GM18499 (cell line): ENCODE data around the gene ADISSP.

ENCODE experiments used
- ATAC-seq: cut with Tn5 transposase; IDR thresholded peaks from one replicate; pipeline ENCODE4 v1.9.1; 2021; ENCODE audit warnings: moderate number of reproducible peaks; ENCODE audit not compliant: insufficient read depth, unreplicated experiment

The ADISSP gene

GRCh38 chr20:3723284-3723683, 44.3 kb downstream of the ADISSP start:
- no peak for ATAC-seq

GRCh38 chr20:3721912-3722311, 45.6 kb downstream of the ADISSP start:
- no peak for ATAC-seq

- no peak for ATAC-seq
Observed at GRCh38 chr20:3720626-3721025, 46.9 kb downstream of the ADISSP start.

- ATAC-seq: no peak
Observed at GRCh38 chr20:3720068-3720467, 47.5 kb downstream of the ADISSP start.

DNA sequence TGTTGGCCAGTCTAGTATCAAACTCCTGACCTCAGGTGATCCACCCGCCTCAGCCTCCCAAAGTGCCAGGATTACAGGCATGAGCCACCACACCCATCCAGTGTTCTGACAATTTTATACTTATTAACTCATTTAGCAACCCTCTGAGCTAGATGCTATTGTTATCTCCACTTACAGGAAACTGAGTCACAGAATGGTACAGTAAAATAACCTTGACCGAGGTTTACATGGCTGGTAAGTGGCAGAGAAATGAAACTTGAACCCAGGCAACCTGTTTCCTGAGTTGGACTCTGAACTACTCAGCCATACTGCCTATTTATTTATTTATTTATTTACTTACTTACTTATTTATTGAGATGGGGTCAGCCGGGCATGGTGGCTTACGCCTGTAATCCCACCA, 48.5 kb downstream of the ADISSP start:
- no peak for ATAC-seq

DNA sequence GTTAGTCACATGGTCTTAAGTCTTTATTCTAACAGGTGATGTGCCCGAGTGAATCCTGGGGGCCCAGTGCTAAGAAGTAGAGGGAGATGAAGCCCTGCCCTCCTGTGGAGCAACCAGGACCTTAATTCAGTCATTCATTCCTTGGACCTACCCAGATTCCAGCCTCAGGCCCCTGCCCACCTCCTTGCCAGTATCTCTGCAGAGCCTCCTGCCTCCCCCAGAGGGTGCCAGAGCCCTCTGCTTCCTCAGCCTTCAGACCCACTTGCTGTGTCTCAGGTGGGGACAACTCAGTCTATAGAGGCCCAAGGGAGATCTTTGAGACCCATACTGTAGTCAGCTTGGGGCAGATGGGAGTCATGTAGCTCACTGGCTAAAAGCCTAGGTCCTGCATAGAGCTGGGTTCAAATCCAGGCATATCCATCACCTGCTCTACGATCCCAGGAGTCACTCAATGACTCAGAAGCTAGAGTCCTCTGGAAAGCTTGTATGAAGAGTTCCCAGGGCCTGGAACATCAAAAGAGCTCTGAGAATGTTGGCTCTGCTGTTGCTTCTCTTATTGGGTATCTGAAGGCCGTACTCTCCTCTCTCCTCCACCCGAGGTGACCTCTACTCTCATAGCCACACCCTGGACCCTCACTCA, 51.2 kb downstream of the ADISSP start:
- ATAC-seq: no peak

GRCh38 chr20:3714092-3714491, 53.5 kb downstream of the ADISSP start:
- ATAC-seq: no peak

- ATAC-seq: no peak
Observed at GRCh38 chr20:3712279-3712873, 55.2 kb downstream of the ADISSP start, which contains the start of gene SIGLEC1. Gene SIGLEC1, minus strand, starts transcription at chr20:3712600. Its CDS starts 5,472 bp downstream, at chr20:3707128.

GRCh38 chr20:3711484-3711941, 56.0 kb downstream of the ADISSP start:
- ATAC-seq: no peak

- ATAC-seq: no peak
Observed at GRCh38 chr20:3710703-3711483, 56.7 kb downstream of the ADISSP start.

- no peak for ATAC-seq
Observed at GRCh38 chr20:3710011-3710466, 57.5 kb downstream of the ADISSP start.

DNA sequence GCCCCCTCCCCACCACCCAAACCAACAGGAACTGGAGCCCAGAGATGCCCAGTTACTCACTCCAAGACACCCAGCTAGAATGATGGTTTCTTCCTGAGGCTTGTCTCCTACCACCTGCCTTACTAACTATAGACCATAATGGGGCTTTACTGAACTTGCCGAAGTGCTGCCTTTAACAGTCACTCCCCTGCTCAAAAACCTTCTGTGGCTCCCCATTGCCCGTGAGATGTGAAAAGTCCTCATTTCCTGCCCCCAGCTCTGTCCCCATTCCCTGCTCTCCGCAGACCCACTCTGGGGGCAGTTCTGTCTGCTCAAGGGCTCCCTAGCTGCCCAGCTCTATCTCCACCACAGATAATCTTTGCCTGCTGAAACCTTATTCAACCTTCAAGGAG, 60.0 kb downstream of the ADISSP start:
- no peak for ATAC-seq

DNA sequence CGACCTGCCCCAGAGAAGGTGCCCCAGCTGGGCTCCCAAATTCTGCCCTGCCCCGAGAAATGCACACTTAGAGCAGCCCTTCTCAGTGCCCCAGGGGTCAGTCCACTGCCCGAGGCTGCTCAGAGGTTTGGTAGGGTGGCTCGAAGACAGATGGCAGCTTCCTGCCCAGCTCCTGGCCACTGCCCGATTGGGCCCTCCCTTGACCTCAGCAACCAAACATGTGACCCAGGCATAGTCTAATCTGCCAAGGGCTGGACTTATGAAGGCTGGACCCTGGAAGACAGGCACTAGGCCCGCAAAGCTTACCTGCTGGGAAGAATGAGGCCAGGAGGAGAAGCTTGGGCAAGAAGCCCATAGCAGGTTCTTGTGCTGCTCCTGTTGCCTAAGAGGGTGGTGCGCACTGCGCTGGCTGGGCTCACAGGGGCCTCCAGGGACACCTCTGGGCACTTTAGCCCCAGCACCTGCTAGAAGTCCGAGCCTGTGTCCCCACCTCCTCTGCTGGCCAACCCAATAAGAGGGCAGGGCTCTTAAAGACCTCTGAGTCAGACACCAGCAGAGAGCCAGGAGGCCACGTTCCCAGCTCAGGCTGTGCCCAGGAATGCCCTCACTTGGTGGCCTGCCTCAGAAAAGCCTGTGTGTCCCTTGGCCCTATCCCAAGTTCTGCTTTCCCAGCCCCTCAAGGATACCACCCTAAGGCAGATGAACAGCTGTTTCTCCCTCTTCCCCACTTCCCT, 60.6 kb downstream of the ADISSP start:
- ATAC-seq: no peak

- ATAC-seq: no peak
Observed at GRCh38 chr20:3705970-3706739, 61.4 kb downstream of the ADISSP start.

GRCh38 chr20:3705491-3705969, 62.0 kb downstream of the ADISSP start:
- no peak for ATAC-seq

DNA sequence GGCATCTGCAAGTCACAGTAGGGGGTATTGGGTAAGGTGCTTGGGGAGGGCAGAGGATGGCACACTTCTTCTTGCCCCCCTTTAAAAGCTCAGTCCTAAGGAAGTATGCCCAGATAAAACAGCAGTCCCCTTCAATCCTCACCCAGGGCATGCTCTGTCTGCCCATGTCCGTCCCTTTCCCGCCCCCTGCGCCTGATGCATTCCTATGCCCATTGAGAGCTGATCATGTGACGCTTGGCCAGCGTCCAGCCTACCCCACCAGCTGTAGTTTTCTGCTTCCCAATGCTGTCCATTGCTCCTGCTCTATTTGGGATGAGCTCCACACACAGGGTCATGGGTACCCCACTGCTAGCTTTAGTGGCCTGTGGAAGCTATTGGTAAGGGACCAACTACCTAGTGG, 63.5 kb downstream of the ADISSP start:
- no peak for ATAC-seq
